Measurements from ENCODE around the gene MED26. TPM values are rescaled to one million over a fixed set of nuclear protein-coding genes. Genes with fewer than 3 reads are reported as not detected.

Gene MED26
- total and polyA plus RNA-seq, 2 of the 8 experiments (the other 6 are each of a cell fraction or from before 2014, with no cell fraction given) = 5.3 to 10.7 TPM

DNA sequence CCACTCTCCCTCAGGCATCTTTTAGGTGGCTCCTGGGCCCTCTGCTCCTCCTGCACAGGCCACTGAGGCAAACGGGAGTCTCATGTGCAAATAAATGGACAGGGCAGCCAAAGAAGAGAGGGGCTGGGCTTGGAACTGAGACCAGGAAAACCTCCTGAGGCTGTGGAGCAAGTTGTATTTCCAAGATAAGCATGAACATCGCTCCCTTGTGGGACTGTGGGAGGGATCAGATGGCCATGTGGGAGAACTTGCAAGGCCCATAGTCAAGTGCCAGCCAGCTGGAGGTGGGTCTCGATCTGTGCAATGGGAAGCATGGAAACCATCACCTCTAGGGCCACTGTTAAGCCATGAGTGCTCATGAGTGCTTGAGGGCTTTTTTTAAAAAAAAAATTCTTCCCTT lies 24.9 kb downstream of the MED26 start (continued):
- TF ChIP-seq SP4 (IDR thresholded peaks at IDR 0.05; ENCODE audit: low read length) (no peak), EZH2 (IDR thresholded peaks at IDR 0.05; ENCODE audit: low read depth, low read length, severe bottlenecking) (no peak)

Measured in H1 (cell line).